Parathyroid adenoma (tissue), 2 donors: ENCODE results near the gene SERPINE1.

Source experiments
- H2AFZ ChIP-seq: fragments of 300-600 bp; sonication (generic); one replicate; pipeline ENCODE4 v1.7.0; 2017; ENCODE audit warnings: antibody characterized with exemption, mild to moderate bottlenecking
- H3K27ac ChIP-seq: fragments of 300-600 bp; sonication (generic); one replicate; pipeline ENCODE4 v1.7.0; 2017
- H3K27me3 ChIP-seq: fragments of 300-600 bp; sonication (generic); one replicate; pipeline ENCODE4 v1.7.0; 2017; ENCODE audit warnings: low read length; ENCODE audit not compliant: control insufficient read depth, insufficient read depth
- H3K36me3 ChIP-seq: fragments of 300-600 bp; sonication (generic); one replicate; pipeline ENCODE4 v1.7.0; 2017; ENCODE audit warnings: low read length; ENCODE audit not compliant: control insufficient read depth, insufficient read depth
- H3K4me1 ChIP-seq: fragments of 300-600 bp; sonication (generic); one replicate; pipeline ENCODE4 v1.7.0; 2017; ENCODE audit warnings: control low read depth
- H3K4me2 ChIP-seq: fragments of 300-600 bp; sonication (generic); one replicate; pipeline ENCODE4 v1.7.0; 2017; ENCODE audit warnings: low read length
- H3K4me3 ChIP-seq: fragments of 300-600 bp; sonication (generic); one replicate; pipeline ENCODE4 v1.7.0; 2017; ENCODE audit warnings: low read depth, low read length
- H3K79me2 ChIP-seq: fragments of 300-600 bp; sonication (generic); one replicate; pipeline ENCODE4 v1.7.0; 2017; ENCODE audit warnings: control low read depth
- H3K9ac ChIP-seq: fragments of 300-600 bp; sonication (generic); one replicate; pipeline ENCODE4 v1.7.0; 2017; ENCODE audit warnings: mild to moderate bottlenecking
- H3K9me3 ChIP-seq: fragments of 300-600 bp; sonication (generic); one replicate; pipeline ENCODE4 v1.7.0; 2017; ENCODE audit warnings: low read length; ENCODE audit not compliant: control insufficient read depth
- CTCF ChIP-seq: fragments of 300-600 bp; sonication (generic); IDR thresholded peaks from one replicate; pipeline ENCODE4 v1.7.0; 2017; ENCODE audit warnings: antibody characterized with exemption, mild to moderate bottlenecking
- donor health status: primary hyperparathyroidism.

The SERPINE1 gene

GRCh38 chr7:101175664-101176063 lies 48.8 kb downstream of the SERPINE1 start:
- H3K4me2 ChIP-seq, result no peak overlapping the region
- peaks cover 9% of the 10 kb centered on the region for H3K4me1 ChIP-seq
- no peak for TF ChIP-seq CTCF
- H3K36me3 ChIP-seq, result no peaks in the 10 kb centered on the region
- no peak overlapping the region for H3K27ac ChIP-seq
- no peaks in the 10 kb centered on the region for H3K9me3 ChIP-seq
- H3K9ac ChIP-seq, result no peak overlapping the region
- no peak overlapping the region for H2AFZ ChIP-seq
- peaks cover 32% of the 10 kb centered on the region for H3K27me3 ChIP-seq
- H3K4me3 ChIP-seq, result no peak overlapping the region
- H3K79me2 ChIP-seq, result no peaks in the 10 kb centered on the region

- Histone ChIP-seq H3K4me1 (peaks cover under 1% of the 10 kb centered on the region), H3K9me3 (no peaks in the 10 kb centered on the region), H3K27me3 (peaks cover 14% of the 10 kb centered on the region), H3K9ac (no peak overlapping the region), H2AFZ (no peak overlapping the region), H3K36me3 (no peaks in the 10 kb centered on the region), H3K4me3 (no peak overlapping the region), H3K4me2 (no peak overlapping the region), H3K27ac (no peak overlapping the region), H3K79me2 (no peaks in the 10 kb centered on the region)
- no peak for TF ChIP-seq CTCF
Measured at GRCh38 chr7:101177644-101178043, 50.7 kb downstream of the SERPINE1 start.

GRCh38 chr7:101179117-101179516 lies 52.2 kb downstream of the SERPINE1 start:
- no peak overlapping the region for H2AFZ ChIP-seq
- H3K27ac ChIP-seq, result no peak overlapping the region
- no peaks in the 10 kb centered on the region for H3K4me1 ChIP-seq
- no peak for TF ChIP-seq CTCF
- peak overlapping the region; percentile 55 for H3K4me2 ChIP-seq
- no peaks in the 10 kb centered on the region for H3K9me3 ChIP-seq
- no peaks in the 10 kb centered on the region for H3K79me2 ChIP-seq
- H3K9ac ChIP-seq, result no peak overlapping the region
- peak overlapping the region; percentile 31 for H3K4me3 ChIP-seq
- H3K36me3 ChIP-seq, result no peaks in the 10 kb centered on the region
- H3K27me3 ChIP-seq, result peaks cover 5% of the 10 kb centered on the region

GRCh38 chr7:101179713-101180112 lies 52.8 kb downstream of the SERPINE1 start:
- H3K36me3 ChIP-seq, result no peaks in the 10 kb centered on the region
- no peaks in the 10 kb centered on the region for H3K9me3 ChIP-seq
- no peaks in the 10 kb centered on the region for H3K4me1 ChIP-seq
- H3K79me2 ChIP-seq, result no peaks in the 10 kb centered on the region
- no peak overlapping the region for H3K9ac ChIP-seq
- no peak overlapping the region for H3K4me3 ChIP-seq
- H3K27me3 ChIP-seq, result no peaks in the 10 kb centered on the region
- H3K4me2 ChIP-seq, result peak overlapping the region; percentile 53
- peak overlapping the region; percentile 40 for H2AFZ ChIP-seq
- no peak for TF ChIP-seq CTCF
- H3K27ac ChIP-seq, result no peak overlapping the region

- Histone ChIP-seq H3K9me3 (no peaks in the 10 kb centered on the region), H2AFZ (peak within 1 kb of the TSS; percentile 40), H3K4me3 (peak within 1 kb of the TSS; percentile 31), H3K4me1 (no peaks in the 10 kb centered on the region), H3K27me3 (no peaks in the 10 kb centered on the region), H3K36me3 (no peaks in the 10 kb centered on the region), H3K27ac (no peak within 1 kb of the TSS), H3K9ac (no peak within 1 kb of the TSS), H3K79me2 (no peaks in the 10 kb centered on the region), H3K4me2 (peak within 1 kb of the TSS; percentile 55)
- TF ChIP-seq CTCF, result no peak
Measured at GRCh38 chr7:101180130-101180755, 53.3 kb downstream of the SERPINE1 start, which contains the start of gene NAT16. NAT16 (minus strand) TSS chr7:101180293; CDS start chr7:101174807, 5,486 bp downstream.
